IMR-90 (cell line): ENCODE results near the gene PODNL1.

Source experiments
- CEBPB ChIP-seq: IDR thresholded peaks from 2 replicates; pipeline ENCODE4 v1.6.1; 2012; ENCODE audit warnings: low read depth, low read length, improper control_type of control experiment
- CTCF ChIP-seq: conservative IDR thresholded peaks from 2 replicates; pipeline ENCODE4 v1.5.1; 2012; ENCODE audit warnings: mild to moderate bottlenecking, low read depth, low read length, improper control_type of control experiment
- ELK1 ChIP-seq: fragments of 150-350 bp; IDR thresholded peaks from 2 replicates; pipeline ENCODE4 v1.6.1; 2016; ENCODE audit warnings: low read depth, mild to moderate bottlenecking, low read length, moderate library complexity, borderline replicate concordance
- MAFK ChIP-seq: IDR thresholded peaks from 2 replicates; pipeline ENCODE4 v1.6.1; 2012; ENCODE audit warnings: low read depth, low read length, improper control_type of control experiment
- MAZ ChIP-seq: IDR thresholded peaks from 2 replicates; pipeline ENCODE4 v1.6.1; 2012; ENCODE audit warnings: low read depth, mild to moderate bottlenecking, low read length, improper control_type of control experiment, moderate library complexity, borderline replicate concordance
- MXI1 ChIP-seq: IDR thresholded peaks from 2 replicates; pipeline ENCODE4 v1.6.1; 2012; ENCODE audit warnings: low read depth, mild to moderate bottlenecking, low read length, moderate library complexity, borderline replicate concordance
- NFE2L2 ChIP-seq: fragments of 150-350 bp; IDR thresholded peaks from 2 replicates; pipeline ENCODE4 v1.6.1; 2016; ENCODE audit warnings: low read depth, mild to moderate bottlenecking, low read length
- POLR2A ChIP-seq: IDR thresholded peaks from 2 replicates; pipeline ENCODE4 v1.6.1; 2012; ENCODE audit warnings: mild to moderate bottlenecking, low read depth, low read length
- RAD21 ChIP-seq: IDR thresholded peaks from 2 replicates; pipeline ENCODE4 v1.6.1; 2012; ENCODE audit warnings: low read length, improper control_type of control experiment
- RCOR1 ChIP-seq: IDR thresholded peaks from 2 replicates; pipeline ENCODE4 v1.6.1; 2012; ENCODE audit warnings: mild to moderate bottlenecking, low read length, improper control_type of control experiment; ENCODE audit not compliant: insufficient replicate concordance
- SMC3 ChIP-seq: fragments of 150-350 bp; IDR thresholded peaks from 2 replicates; pipeline ENCODE4 v1.6.1; 2016; ENCODE audit warnings: low read depth, mild to moderate bottlenecking, antibody characterized with exemption, low read length, moderate library complexity
- USF2 ChIP-seq: fragments of 150-350 bp; IDR thresholded peaks from 2 replicates; pipeline ENCODE4 v1.6.1; 2017; ENCODE audit warnings: mild to moderate bottlenecking, antibody characterized with exemption, low read length, low read depth

- TF ChIP-seq CEBPB: peak; percentile 61
- TF ChIP-seq POLR2A: no peak
- no peak for TF ChIP-seq CTCF
- no peak for TF ChIP-seq SMC3
- no peak for TF ChIP-seq NFE2L2
- no peak for TF ChIP-seq RCOR1
- TF ChIP-seq MXI1: no peak
- peak; percentile 52; the same call in 1 of the 2 replicates for TF ChIP-seq MAZ
- no peak for TF ChIP-seq ELK1
- TF ChIP-seq RAD21: no peak
- TF ChIP-seq USF2: no peak
- no peak for TF ChIP-seq MAFK
These were observed at the start of gene PODNL1 for GRCh38 chr19:13938301-13939064.
